Activated CD4-positive, alpha-beta T cell treated with anti-CD3 and anti-CD28 coated beads for 36 hours (primary cell): Measurements from ENCODE around the gene IL17RC. TPM values are rescaled to one million over a fixed set of nuclear protein-coding genes. Genes with fewer than 3 reads are reported as not detected.
"Not testable (repeated sequence)": the region's sequence is repeated elsewhere in the genome, so short reads cannot be mapped to it uniquely, and the experiment has no call there.

ENCODE experiments used
- ATAC-seq: fragments of 200-7000 bp; cut with Tn5 transposase; one replicate; pipeline ENCODE4 v1.10.0; 2021; ENCODE audit warnings: mild to moderate bottlenecking, moderate library complexity
- CTCF ChIA-PET: fragments of 350-600 bp; sonication (Branson Sonifier 250); formaldehyde crosslinking; loops from one replicate; lab custom pipeline; 2021; ENCODE audit warnings: antibody characterized with exemption; lab: Charles Lee
- POLR2A ChIA-PET: fragments of 350-600 bp; sonication (Branson Sonifier 250); formaldehyde crosslinking; loops from one replicate; lab custom pipeline; 2021; ENCODE audit warnings: antibody characterized with exemption, inconsistent platforms; lab: Charles Lee
- DNase-seq: peaks from one replicate; pipeline ENCODE4 v3.0.0-alpha.2; 2020
- H3K27ac Mint-ChIP-seq: one replicate; pipeline ENCODE4 v1.8.0; 2021; ENCODE audit warnings: mixed read lengths
- H3K27me3 Mint-ChIP-seq: one replicate; pipeline ENCODE4 v1.8.0; 2021; ENCODE audit warnings: mixed read lengths
- H3K36me3 Mint-ChIP-seq: one replicate; pipeline ENCODE4 v1.8.0; 2021; ENCODE audit warnings: low read depth, mixed read lengths
- H3K4me1 Mint-ChIP-seq: one replicate; pipeline ENCODE4 v1.8.0; 2021; ENCODE audit warnings: mixed read lengths
- H3K4me3 Mint-ChIP-seq: one replicate; pipeline ENCODE4 v1.8.0; 2021; ENCODE audit warnings: mild to moderate bottlenecking, moderate library complexity, mixed read lengths
- H3K9me3 Mint-ChIP-seq: one replicate; pipeline ENCODE4 v1.8.0; 2021; ENCODE audit warnings: low read depth, mixed read lengths
- intact Hi-C, 2 experiments: fragments of 100-400 bp; cut with DNase I in 1 of 2; cut with micrococcal nuclease in 1 of 2; formaldehyde crosslinking; loops; one replicate each; pipeline versions ENCODE4 v1.14.2 to v1.15.1; 2022 to 2024; cut with DNase I, micrococcal nuclease
- total RNA-seq, 2 experiments: library from RNA; stranded (reverse); gene quantifications; one replicate each; pipeline ENCODE4 v1.2.3, GENCODE V29; 2021

Gene IL17RC
- total RNA-seq, 2 experiments from 2014 or later: 0.25 to 0.50 TPM

GRCh38 chr3:9935966-9936510, 19.1 kb downstream of the IL17RC start:
- no peak for DNase-seq
- intact Hi-C loops: no loop called here
- H3K27me3 Mint-ChIP-seq: no peaks in the 10 kb centered on the region
- H3K9me3 Mint-ChIP-seq: no peaks in the 10 kb centered on the region
- no peak for ATAC-seq
- peaks cover 11% of the 10 kb centered on the region for H3K36me3 Mint-ChIP-seq
- H3K27ac Mint-ChIP-seq: no peak overlapping the region
- H3K4me1 Mint-ChIP-seq: peaks cover 29% of the 10 kb centered on the region
- H3K4me3 Mint-ChIP-seq: no peak overlapping the region
- ChIA-PET POLR2A (no interaction called here), CTCF (no interaction called here)

- intact Hi-C loops: no loop called here
- Mint-ChIP-seq H3K36me3 (peaks cover 14% of the 10 kb centered on the region), H3K4me1 (peaks cover 17% of the 10 kb centered on the region), H3K9me3 (no peaks in the 10 kb centered on the region), H3K27ac (peak overlapping the region; percentile 24), H3K27me3 (no peaks in the 10 kb centered on the region), H3K4me3 (no peak overlapping the region)
- ChIA-PET CTCF (no interaction called here), POLR2A (no interaction called here)
- DNase-seq (no peak), ATAC-seq (no peak)
Observed at GRCh38 chr3:9937486-9938238, 20.8 kb downstream of the IL17RC start.

GRCh38 chr3:9938966-9939365, 22.1 kb downstream of the IL17RC start:
- intact Hi-C loops: no loop called here

GRCh38 chr3:9939906-9940305, 23.0 kb downstream of the IL17RC start:
- intact Hi-C loops, H3K27me3 Mint-ChIP-seq, ATAC-seq, H3K4me3 Mint-ChIP-seq, H3K27ac Mint-ChIP-seq, H3K9me3 Mint-ChIP-seq, POLR2A ChIA-PET, CTCF ChIA-PET, DNase-seq: not testable (repeated sequence)
- Mint-ChIP-seq H3K4me1 (peaks cover 10% of the 10 kb centered on the region), H3K36me3 (peaks cover 24% of the 10 kb centered on the region)

More at GRCh38 chr3:9938966-9939365, 22.1 kb downstream of the IL17RC start:
- Mint-ChIP-seq H3K27ac (no peak overlapping the region), H3K36me3 (peaks cover 20% of the 10 kb centered on the region), H3K27me3 (no peaks in the 10 kb centered on the region), H3K4me3 (no peak overlapping the region), H3K4me1 (peaks cover 17% of the 10 kb centered on the region), H3K9me3 (no peaks in the 10 kb centered on the region)
- ChIA-PET CTCF (no interaction called here), POLR2A (no interaction called here)
- ATAC-seq (no peak), DNase-seq (no peak)

GRCh38 chr3:9940746-9941145, 23.8 kb downstream of the IL17RC start:
- intact Hi-C loops: no loop called here
- Mint-ChIP-seq H3K27ac (no peak overlapping the region), H3K4me1 (peaks cover 2% of the 10 kb centered on the region), H3K36me3 (peaks cover 21% of the 10 kb centered on the region), H3K4me3 (no peak overlapping the region), H3K9me3 (no peaks in the 10 kb centered on the region), H3K27me3 (no peaks in the 10 kb centered on the region)
- no peak for ATAC-seq
- ChIA-PET CTCF (no interaction called here), POLR2A (no interaction called here)
- no peak for DNase-seq

- Mint-ChIP-seq H3K36me3 (peaks cover 17% of the 10 kb centered on the region), H3K9me3 (no peaks in the 10 kb centered on the region), H3K27me3 (no peaks in the 10 kb centered on the region), H3K4me1 (peaks cover 2% of the 10 kb centered on the region), H3K27ac (no peak overlapping the region), H3K4me3 (no peak overlapping the region)
- ChIA-PET POLR2A (interaction anchor here (0.6 to 1.0 kb wide), 3 partner anchors 9 to 98 kb away, joined by 3 read pairs; partner anchors contain the start of gene CRELD1), CTCF (interaction anchor here (0.9 to 2.5 kb wide), 4 partner anchors 9 to 41 kb away, joined by 3 to 13 read pairs (median 6); no protein-coding TSS in a partner anchor)
- DNase-seq (no peak), ATAC-seq (no peak)
- intact Hi-C loops: no loop called here
Observed at GRCh38 chr3:9942164-9942563, 25.3 kb downstream of the IL17RC start.

- Mint-ChIP-seq H3K36me3 (peaks cover 14% of the 10 kb centered on the region), H3K4me1 (peaks cover 2% of the 10 kb centered on the region), H3K27me3 (no peaks in the 10 kb centered on the region), H3K27ac (no peak overlapping the region), H3K9me3 (no peaks in the 10 kb centered on the region), H3K4me3 (no peak overlapping the region)
- no peak for DNase-seq
- POLR2A ChIA-PET: interaction anchor here (0.7 to 1.0 kb wide), 2 partner anchors 10 to 52 kb away, joined by 3 read pairs; partner anchors contain the start of gene CRELD1
- CTCF ChIA-PET: interaction anchor here (0.5 to 2.5 kb wide), 6 partner anchors 10 to 344 kb away, joined by 3 to 13 read pairs (median 3); no protein-coding TSS in a partner anchor
- no peak for ATAC-seq
- intact Hi-C loops: no loop called here
Observed at GRCh38 chr3:9942934-9943690, 26.2 kb downstream of the IL17RC start.

GRCh38 chr3:9944271-9944670, 27.4 kb downstream of the IL17RC start:
- DNase-seq (no peak), ATAC-seq (no peak)
- ChIA-PET POLR2A (no interaction called here), CTCF (interaction anchor here (0.6 to 1.0 kb wide), 3 partner anchors 28 to 117 kb away, joined by 3 to 5 read pairs (median 4); no protein-coding TSS in a partner anchor)
- no peak overlapping the region for H3K4me3 Mint-ChIP-seq
- no peaks in the 10 kb centered on the region for H3K9me3 Mint-ChIP-seq
- H3K27me3 Mint-ChIP-seq: no peaks in the 10 kb centered on the region
- H3K27ac Mint-ChIP-seq: no peak overlapping the region
- peaks cover 2% of the 10 kb centered on the region for H3K4me1 Mint-ChIP-seq
- intact Hi-C loops: no loop called here
- peaks cover 14% of the 10 kb centered on the region for H3K36me3 Mint-ChIP-seq

- POLR2A ChIA-PET: interaction anchor here (0.6 to 1.5 kb wide), 2 partner anchors 12 to 251 kb away, joined by 7 to 10 read pairs; partner anchors contain the start of gene CRELD1
- no peaks in the 10 kb centered on the region for H3K9me3 Mint-ChIP-seq
- peak overlapping the region; percentile 27 for H3K4me3 Mint-ChIP-seq
- CTCF ChIA-PET: interaction anchor here (0.9 to 2.1 kb wide), 5 partner anchors 10 to 64 kb away, joined by 3 to 35 read pairs (median 5); partner anchors contain the start of genes CRELD1 and JAGN1
- DNase-seq (no peak), ATAC-seq (no peak)
- peaks cover 4% of the 10 kb centered on the region for H3K4me1 Mint-ChIP-seq
- peak overlapping the region; percentile 37 for H3K27ac Mint-ChIP-seq
- no peaks in the 10 kb centered on the region for H3K27me3 Mint-ChIP-seq
- intact Hi-C loops: no loop called here
- H3K36me3 Mint-ChIP-seq: peaks cover 14% of the 10 kb centered on the region
Observed at GRCh38 chr3:9945358-9945757, 28.5 kb downstream of the IL17RC start.

GRCh38 chr3:9946112-9947024, 29.5 kb downstream of the IL17RC start:
- Mint-ChIP-seq H3K4me1 (peaks cover 14% of the 10 kb centered on the region), H3K27me3 (no peaks in the 10 kb centered on the region), H3K4me3 (peak overlapping the region; percentile 76), H3K36me3 (peaks cover 10% of the 10 kb centered on the region), H3K27ac (peak overlapping the region; percentile 85), H3K9me3 (no peaks in the 10 kb centered on the region)
- ATAC-seq (peak; percentile 88), DNase-seq (peak; percentile 90)
- CTCF ChIA-PET: interaction anchor here (0.5 to 2.1 kb wide), 15 partner anchors 11 to 220 kb away, joined by 3 to 35 read pairs (median 3); partner anchors contain the start of genes CRELD1, EMC3, JAGN1 and OGG1
- intact Hi-C loops: loop anchor here (1.0 kb wide), 1 partner anchor 13 kb away; the partner anchor contains the start of gene CRELD1 (in 2 of the 2)
- POLR2A ChIA-PET: interaction anchor here (0.6 to 1.5 kb wide), 7 partner anchors 13 to 252 kb away, joined by 3 to 10 read pairs (median 4); partner anchors contain the start of genes CRELD1, EMC3 and TTLL3
